ENCODE measurements around the gene FAM9C.
A peak's percentile ranks its signal among the peaks of the same experiment; 100 is the strongest.

Gene FAM9C

DNA sequence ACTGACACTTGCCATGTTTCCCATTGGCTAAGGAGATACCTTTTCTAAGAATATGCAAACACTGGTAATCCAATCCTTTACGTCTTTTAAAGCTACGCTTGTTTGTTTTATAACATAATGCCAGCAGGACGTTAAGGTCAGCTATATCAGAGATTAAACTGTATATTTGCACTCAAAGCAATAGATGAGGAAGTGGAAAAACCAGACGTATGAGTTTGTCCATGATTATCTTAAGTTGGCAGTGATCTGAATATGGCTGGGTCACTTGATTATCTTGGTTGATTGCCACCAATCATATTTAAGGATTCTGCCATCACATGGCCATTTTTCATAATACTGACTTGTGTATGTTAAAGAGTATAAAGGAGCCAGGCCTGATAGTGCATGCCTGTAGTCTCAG, 50.1 kb downstream of the FAM9C start:
- TF ChIP-seq ZNF8 (CRISPR knock-in tag; IDR thresholded peaks at IDR 0.05) (no peak), CSDC2 (CRISPR knock-in tag; IDR thresholded peaks at IDR 0.05) (no peak), ARNTL (CRISPR knock-in tag; IDR thresholded peaks at IDR 0.05; ENCODE audit: borderline replicate concordance, low read depth) (no peak), BACH2 (CRISPR knock-in tag; IDR thresholded peaks at IDR 0.05; ENCODE audit: borderline replicate concordance) (no peak), RARB (CRISPR knock-in tag; IDR thresholded peaks at IDR 0.05) (no peak), ZNF565 (CRISPR knock-in tag; conservative IDR thresholded peaks at IDR 0.05; ENCODE audit: low read depth) (no peak), CREB5 (CRISPR knock-in tag; IDR thresholded peaks at IDR 0.05; ENCODE audit: low read depth) (no peak), OSR1 (CRISPR knock-in tag; IDR thresholded peaks at IDR 0.05) (no peak), SNAI2 (CRISPR knock-in tag; IDR thresholded peaks at IDR 0.05) (no peak), ISL1 (CRISPR knock-in tag; IDR thresholded peaks at IDR 0.05) (no peak), PATZ1 (CRISPR knock-in tag; IDR thresholded peaks at IDR 0.05; ENCODE audit: borderline replicate concordance) (no peak), ZC3H10 (CRISPR knock-in tag; IDR thresholded peaks at IDR 0.05) (no peak), TOX (CRISPR knock-in tag; IDR thresholded peaks at IDR 0.05; ENCODE audit: borderline replicate concordance) (no peak)
- TF ChIP-seq, protein P1, sequence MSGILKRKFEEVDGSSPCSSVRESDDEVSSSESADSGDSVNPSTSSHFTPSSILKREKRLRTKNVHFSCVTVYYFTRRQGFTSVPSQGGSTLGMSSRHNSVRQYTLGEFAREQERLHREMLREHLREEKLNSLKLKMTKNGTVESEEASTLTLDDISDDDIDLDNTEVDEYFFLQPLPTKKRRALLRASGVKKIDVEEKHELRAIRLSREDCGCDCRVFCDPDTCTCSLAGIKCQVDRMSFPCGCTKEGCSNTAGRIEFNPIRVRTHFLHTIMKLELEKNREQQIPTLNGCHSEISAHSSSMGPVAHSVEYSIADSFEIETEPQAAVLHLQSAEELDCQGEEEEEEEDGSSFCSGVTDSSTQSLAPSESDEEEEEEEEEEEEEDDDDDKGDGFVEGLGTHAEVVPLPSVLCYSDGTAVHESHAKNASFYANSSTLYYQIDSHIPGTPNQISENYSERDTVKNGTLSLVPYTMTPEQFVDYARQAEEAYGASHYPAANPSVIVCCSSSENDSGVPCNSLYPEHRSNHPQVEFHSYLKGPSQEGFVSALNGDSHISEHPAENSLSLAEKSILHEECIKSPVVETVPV (CRISPR knock-in tag; IDR thresholded peaks at IDR 0.05) = no peak
- no peak for ATAC-seq

- no peak for TF ChIP-seq ARNTL (CRISPR knock-in tag; IDR thresholded peaks at IDR 0.05; ENCODE audit: borderline replicate concordance, low read depth)
- TF ChIP-seq RARB (CRISPR knock-in tag; IDR thresholded peaks at IDR 0.05) = no peak
- TF ChIP-seq GLIS3 (CRISPR knock-in tag; IDR thresholded peaks at IDR 0.05) = no peak
- TF ChIP-seq OSR1 (CRISPR knock-in tag; IDR thresholded peaks at IDR 0.05) = no peak
- TF ChIP-seq ZFP3 (CRISPR knock-in tag; IDR thresholded peaks at IDR 0.05) = no peak
- TF ChIP-seq, protein P1 (CRISPR knock-in tag; IDR thresholded peaks at IDR 0.05) = no peak
- TF ChIP-seq TOX (CRISPR knock-in tag; IDR thresholded peaks at IDR 0.05; ENCODE audit: borderline replicate concordance) = no peak
- no peak for TF ChIP-seq PATZ1 (CRISPR knock-in tag; IDR thresholded peaks at IDR 0.05; ENCODE audit: borderline replicate concordance)
- TF ChIP-seq ISL1 (CRISPR knock-in tag; IDR thresholded peaks at IDR 0.05) = no peak
- no peak for TF ChIP-seq TSHZ2 (CRISPR knock-in tag; IDR thresholded peaks at IDR 0.05)
- ATAC-seq = no peak
Measured at GRCh38 chrX:12993826-12994225, 50.6 kb downstream of the FAM9C start.

GRCh38 chrX:12992544-12993118, 51.8 kb downstream of the FAM9C start:
- no peak for TF ChIP-seq OSR1 (CRISPR knock-in tag; IDR thresholded peaks at IDR 0.05)

More at GRCh38 chrX:12992544-12993118, 51.8 kb downstream of the FAM9C start:
- peak; percentile 80 for ATAC-seq
